ENCODE measurements around the gene ADGRL3.

ADGRL3 gene

GRCh38 chr4:62037571-62037970 is 837.4 kb downstream of the ADGRL3 start:
- DNase-seq: no peak

DNA sequence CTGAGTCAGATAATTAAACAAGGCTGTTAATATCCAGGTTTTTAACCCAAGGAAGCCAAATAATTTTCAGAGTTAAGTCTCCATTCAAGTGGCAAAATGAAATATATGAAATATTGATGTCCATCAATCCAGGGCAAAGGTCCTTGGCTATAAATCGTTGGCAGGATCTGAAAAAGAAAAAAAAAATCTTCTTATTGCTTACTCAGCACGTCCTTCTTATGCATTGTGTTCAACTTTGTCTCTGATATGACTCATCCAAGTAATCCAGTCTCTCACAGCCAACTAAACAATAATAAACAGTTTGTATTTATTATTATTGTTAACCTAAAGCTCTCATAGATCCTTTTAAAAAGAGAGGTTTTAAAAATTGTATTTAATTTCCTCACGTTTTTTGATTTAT is 851.2 kb downstream of the ADGRL3 start:
- DNase-seq: no peak

- no peak for DNase-seq
Observed at GRCh38 chr4:62053974-62054373, 853.8 kb downstream of the ADGRL3 start.

- DNase-seq: no peak
Observed at GRCh38 chr4:62057031-62057430, 856.9 kb downstream of the ADGRL3 start.

DNA sequence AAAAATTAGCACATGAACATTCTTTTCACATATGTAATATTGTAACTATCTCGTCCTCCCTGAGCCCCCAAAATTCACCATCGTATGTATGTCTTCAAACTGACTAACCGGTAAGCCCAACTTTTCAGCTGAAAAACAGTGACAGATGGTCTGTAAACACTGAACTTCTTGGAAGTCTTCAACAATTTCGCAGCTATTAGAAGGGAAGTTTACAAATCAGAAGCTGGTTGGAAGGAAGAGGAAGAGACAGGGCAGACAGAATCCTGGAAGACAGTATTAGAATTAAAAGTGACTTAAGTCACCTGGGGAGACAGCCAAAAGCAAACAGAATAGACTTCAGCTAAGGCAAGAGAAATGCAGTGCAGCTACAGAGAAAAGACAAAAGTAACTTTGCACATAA is 858.4 kb downstream of the ADGRL3 start:
- no peak for DNase-seq

GRCh38 chr4:62070291-62070852 is 870.2 kb downstream of the ADGRL3 start:
- DNase-seq: no peak

DNA sequence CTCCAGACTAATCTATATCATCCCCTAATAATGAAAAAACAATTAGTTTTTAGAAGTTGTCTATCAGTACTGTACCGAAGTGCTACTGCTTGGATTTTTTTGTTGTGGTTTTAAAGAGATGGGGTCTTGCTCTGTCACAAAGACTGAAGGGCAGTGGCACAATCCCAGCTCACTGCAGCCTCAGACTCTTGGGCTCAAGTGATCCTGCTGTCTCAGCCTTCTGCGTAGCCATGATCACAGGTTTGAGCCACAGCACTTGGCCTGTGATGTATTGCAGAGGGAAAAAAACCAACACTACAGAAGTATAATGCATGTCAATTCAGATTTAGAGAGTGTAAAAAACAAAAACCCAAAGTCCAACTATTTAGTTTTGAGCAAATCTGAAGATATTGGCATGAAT is 875.0 kb downstream of the ADGRL3 start:
- no peak for DNase-seq

- DNase-seq: no peak
Observed at GRCh38 chr4:62075521-62075920, 875.4 kb downstream of the ADGRL3 start.

- no peak for DNase-seq
Observed at GRCh38 chr4:62077406-62077805, 877.3 kb downstream of the ADGRL3 start.

DNA sequence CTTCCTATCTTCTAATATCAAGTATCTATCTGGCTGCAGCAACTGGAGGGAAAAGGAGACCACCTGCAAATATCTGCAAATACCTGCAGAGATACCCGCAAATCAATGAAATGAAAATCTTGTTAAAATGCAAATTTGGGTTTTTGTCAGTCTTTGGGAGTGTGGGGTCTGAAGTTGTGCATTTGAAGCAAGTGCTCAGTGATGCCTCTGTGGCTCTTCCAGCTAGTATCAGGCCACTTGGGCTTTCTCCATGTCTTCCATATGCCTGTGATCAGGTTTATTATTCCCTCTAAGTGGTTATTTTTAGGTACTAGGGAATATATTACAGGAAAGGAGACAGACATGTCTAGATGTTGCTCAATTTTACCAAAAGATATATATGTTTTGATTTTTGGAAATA is 880.3 kb downstream of the ADGRL3 start:
- DNase-seq: no peak

DNA sequence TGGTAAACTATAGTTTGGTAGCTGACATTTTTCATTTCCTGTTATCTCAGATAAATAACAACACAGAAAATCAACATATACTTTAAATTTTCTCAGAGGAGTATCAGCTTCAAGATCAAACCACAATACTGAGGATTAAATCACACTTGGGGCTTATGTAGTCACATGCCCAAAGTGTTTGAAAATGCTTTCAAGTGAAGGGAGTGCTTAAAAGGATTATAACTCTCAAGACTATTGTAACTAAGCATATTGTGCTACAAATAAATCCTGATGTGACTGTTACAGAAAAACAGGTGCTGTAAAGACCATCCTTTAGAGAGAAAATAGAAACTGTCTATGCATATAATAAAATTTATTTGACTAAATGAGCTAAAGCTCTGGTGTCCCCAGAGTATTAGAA is 887.6 kb downstream of the ADGRL3 start:
- no peak for DNase-seq

GRCh38 chr4:62093735-62094134 is 893.6 kb downstream of the ADGRL3 start:
- no peak for DNase-seq

GRCh38 chr4:62096881-62097280 is 896.8 kb downstream of the ADGRL3 start:
- no peak for DNase-seq

DNA sequence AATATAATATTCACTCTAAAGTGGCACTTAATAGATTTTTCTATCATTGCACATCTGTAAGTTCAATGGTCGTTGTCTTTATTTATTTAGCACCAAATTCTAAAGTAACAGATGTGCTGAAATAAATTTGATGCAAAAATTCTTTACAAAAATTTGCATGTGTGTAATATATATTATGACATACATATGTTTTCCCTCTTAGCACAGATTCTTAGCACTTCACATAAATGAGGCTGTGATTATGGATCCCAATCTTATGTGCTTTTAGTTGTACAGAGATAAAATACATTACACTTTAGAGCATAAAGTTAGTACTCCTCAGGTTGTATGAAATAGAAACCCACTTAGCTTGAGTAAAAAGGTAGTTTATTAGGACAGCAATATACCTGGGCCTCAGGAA is 915.1 kb downstream of the ADGRL3 start:
- no peak for DNase-seq

DNA sequence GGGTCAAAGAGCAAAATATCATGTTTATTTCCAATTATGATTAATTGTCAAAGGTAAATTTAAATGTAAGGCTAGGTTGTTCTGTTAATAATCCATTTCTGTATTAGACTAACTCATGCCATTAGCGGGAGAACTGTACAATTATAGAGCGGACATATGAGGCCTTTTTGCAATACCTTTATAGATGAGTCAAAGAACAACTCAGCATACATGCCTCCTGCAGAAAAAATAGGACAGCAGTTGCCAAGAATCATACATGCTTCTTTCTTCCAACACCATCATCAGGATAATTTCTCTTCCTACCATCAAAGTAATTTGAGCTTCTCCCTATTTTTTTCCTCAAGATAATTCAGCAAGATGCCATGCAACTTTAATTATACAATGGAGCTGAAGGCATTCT is 917.8 kb downstream of the ADGRL3 start:
- DNase-seq: no peak

GRCh38 chr4:62118558-62118957 is 918.4 kb downstream of the ADGRL3 start:
- DNase-seq: no peak

GRCh38 chr4:62119195-62119594 is 919.1 kb downstream of the ADGRL3 start:
- DNase-seq: no peak

DNA sequence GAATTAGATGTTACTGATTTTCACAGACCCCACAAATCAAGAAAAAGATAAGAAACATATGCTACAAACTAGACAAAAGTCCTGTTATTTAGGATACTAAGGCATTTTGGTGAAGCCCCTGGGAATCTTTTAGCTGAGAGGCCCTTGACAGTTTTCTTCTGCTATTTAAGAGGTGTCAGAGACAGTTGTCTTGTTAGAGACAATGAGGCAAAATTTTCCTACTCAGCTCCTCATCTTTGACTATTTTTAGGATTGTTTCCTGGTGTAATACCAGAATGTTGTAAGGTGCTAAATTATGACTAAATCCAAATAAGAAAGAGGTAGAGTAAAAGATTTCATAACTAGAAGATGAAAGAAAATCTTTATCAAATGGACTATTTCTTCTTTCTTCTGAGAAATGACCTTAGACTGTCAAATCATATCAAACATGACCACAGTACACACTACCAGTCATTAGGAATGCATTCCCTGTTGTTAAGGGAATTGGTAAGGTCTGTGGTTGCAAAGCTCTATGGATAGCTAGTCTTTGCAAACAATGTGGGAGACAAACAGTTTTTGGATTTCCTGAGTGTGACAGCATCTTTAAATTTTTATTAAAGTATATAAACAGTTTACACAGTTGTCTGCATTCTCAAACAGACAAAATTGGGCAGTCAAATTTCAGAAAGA is 926.1 kb downstream of the ADGRL3 start:
- no peak for DNase-seq
